ENCODE results near the gene RELN.

DNA sequence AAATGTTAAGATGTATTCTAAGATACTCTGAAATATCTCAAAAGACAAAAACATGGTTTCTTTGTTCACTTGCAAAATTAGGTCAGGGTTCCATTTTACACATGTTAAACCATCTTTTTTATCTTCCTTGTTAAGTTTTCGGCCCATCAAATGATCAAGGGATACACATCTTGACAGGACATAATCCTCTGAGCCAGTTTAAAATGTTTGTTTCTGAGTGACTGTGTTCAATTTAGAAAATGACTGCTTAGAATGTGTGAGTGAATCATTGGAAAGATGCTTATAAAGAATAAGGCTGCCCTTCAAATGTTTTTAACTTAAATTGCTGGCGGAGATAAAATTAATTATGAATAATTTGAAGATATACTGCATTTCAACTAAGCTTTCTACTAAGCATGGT lies 447.5 kb downstream of the RELN start:
- TF ChIP-seq EP300 (IDR thresholded peaks at IDR 0.05) (no peak), POLR2A (IDR thresholded peaks at IDR 0.05) (no peak)
- TF ChIP-seq, protein P1, sequence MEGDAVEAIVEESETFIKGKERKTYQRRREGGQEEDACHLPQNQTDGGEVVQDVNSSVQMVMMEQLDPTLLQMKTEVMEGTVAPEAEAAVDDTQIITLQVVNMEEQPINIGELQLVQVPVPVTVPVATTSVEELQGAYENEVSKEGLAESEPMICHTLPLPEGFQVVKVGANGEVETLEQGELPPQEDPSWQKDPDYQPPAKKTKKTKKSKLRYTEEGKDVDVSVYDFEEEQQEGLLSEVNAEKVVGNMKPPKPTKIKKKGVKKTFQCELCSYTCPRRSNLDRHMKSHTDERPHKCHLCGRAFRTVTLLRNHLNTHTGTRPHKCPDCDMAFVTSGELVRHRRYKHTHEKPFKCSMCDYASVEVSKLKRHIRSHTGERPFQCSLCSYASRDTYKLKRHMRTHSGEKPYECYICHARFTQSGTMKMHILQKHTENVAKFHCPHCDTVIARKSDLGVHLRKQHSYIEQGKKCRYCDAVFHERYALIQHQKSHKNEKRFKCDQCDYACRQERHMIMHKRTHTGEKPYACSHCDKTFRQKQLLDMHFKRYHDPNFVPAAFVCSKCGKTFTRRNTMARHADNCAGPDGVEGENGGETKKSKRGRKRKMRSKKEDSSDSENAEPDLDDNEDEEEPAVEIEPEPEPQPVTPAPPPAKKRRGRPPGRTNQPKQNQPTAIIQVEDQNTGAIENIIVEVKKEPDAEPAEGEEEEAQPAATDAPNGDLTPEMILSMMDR (IDR thresholded peaks at IDR 0.05): no peak
